Activated CD4-positive, alpha-beta T cell treated with anti-CD3 and anti-CD28 coated beads, Interleukin-2, Interleukin-4, amounts not matched to agents 100 ng/mL and 50 ng/mL, durations not matched to agents 16 hours and 8 hours (primary cell): ENCODE data around the gene GEMIN4.
A peak's percentile ranks its signal among the peaks of the same experiment; 100 is the strongest.
"Not testable (repeated sequence)": the region's sequence is repeated elsewhere in the genome, so short reads cannot be mapped to it uniquely, and the experiment has no call there.

Experiments
- DNase-seq: peaks from one replicate; pipeline ENCODE4 v3.0.0-alpha.2; 2020; ENCODE audit warnings: low spot score

Gene GEMIN4

DNA sequence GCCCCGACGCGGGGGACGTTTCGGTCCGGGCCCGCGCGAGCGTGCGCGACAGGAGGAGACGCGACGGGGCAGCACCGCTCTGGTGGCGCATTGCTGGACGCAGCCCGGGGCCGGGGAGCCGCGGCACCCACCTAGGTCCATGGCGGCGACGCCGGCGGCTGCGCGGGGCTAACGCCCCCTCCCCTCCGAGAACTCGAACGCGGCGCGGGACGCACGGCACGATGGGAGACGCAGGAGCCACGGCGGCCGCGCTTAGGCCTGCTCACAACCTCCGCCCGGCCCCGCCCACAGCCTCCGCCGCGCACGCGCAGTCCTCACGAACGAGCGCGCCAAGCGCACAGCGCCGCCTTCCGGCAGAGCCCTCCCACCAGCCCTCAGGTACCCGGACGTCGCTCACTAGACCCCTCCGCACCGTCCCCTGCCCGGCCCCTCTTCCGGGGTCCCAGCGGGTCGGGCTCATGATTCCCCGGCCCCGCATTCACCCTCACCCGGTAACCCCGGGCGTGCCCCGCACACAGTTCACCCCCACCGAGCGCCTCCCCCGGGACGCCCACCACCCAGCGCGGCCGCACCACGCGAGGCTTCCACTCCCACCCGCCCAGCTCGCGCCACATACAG, at the start of gene GEMIN4:
GEMIN4 (minus strand) TSS at position 263 of the 618 bp plus-strand sequence; CDS start at position 141, 122 bp downstream.
- DNase-seq, result peak; percentile 97

DNA sequence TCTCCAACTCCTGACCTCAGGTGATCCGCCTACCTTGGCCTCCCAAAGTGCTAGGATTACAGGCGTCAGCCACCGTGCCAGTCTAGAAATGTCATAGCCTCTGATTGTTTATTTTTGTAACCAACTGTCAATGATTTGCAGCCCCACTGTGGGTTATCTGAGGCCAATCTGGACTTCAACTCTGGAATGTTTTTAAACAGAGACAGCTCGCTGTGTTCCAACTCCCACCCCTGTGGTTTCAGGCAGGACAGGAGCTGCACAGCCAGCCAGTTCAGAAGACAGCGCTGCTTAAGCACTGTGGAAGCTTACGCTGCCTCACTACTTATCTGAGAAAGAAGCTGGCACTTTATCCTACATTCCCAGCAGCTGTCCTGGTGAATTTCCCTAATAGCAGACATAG, 49.6 kb upstream of the GEMIN4 start:
- no peak for DNase-seq

DNA sequence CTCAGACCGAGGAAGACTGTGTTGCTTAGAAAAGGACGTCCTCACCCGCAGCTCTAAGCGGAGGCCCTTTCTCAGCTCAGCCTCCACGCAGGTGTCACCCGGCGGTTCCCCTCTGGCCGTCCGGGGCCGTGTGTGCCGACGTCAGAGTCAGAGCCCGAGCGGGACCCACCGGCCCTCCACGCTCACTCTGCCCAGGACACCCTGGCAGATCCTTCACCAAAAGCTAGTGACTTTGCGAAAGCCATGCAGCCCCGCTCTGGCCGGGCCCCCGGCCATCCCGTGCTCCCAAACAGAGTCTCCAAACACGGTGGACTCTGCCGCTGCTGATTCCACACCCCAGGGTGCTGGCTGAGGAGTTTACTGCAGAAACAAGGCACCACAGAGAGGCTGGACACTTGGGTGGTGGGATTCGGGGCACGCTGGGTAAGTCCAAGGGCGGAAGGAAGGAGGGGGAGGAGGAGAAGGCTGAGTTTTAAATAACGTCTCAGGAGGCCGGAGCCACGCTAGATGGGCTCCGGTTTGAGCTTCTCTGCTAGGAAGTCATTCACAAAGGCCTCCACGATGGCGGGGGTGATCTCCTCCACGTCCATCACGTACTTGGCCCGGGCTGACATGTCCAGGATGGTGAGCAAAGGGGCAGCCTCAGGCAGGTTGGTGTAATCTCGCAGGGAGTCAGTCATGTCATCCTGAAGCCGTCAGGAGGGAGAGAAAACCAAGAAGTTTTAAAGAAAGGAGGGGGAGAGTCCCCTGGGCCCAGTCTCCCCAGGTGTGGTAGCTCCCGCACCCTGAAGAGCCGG, 48.6 kb upstream of the GEMIN4 start:
- DNase-seq, result no peak

DNA sequence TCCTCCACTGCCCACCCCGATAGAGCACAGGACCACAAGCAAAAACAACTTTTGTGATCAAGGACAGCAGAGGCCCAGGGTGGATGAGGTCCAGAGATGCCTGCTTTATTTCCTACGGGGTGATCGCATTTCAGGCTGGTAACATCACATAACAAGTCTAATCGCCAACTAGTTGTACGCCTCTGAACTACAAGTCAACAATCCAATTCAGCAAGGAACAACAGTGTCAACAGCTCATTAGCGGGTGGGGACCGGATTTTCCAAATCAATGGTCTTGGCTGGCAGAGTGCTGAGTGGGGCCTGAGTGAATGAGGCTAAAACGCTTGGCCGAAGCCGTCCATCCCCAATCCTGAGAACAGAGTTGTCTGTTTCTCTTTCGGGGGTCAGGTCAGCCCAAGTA, 47.2 kb upstream of the GEMIN4 start:
- no peak for DNase-seq

DNA sequence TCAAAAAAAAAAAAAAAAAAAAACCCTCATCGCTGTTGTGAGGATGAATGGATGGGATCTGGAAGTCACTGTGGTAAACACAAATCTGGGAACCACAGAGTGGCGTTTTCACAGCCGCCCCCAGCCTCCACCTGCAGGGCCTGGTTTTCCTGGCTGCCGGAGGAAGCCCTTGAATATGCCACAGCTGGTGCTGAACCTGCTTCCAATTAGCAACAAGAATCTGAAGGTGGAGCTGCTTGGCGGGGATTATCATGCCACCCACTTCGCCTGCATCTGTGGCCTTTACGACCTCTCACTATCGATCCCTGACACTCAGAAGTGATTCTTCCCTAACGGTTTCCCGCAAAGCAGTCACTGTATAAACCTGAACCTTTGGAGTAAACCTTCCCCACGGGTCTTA, 46.2 kb upstream of the GEMIN4 start:
- no peak for DNase-seq

DNA sequence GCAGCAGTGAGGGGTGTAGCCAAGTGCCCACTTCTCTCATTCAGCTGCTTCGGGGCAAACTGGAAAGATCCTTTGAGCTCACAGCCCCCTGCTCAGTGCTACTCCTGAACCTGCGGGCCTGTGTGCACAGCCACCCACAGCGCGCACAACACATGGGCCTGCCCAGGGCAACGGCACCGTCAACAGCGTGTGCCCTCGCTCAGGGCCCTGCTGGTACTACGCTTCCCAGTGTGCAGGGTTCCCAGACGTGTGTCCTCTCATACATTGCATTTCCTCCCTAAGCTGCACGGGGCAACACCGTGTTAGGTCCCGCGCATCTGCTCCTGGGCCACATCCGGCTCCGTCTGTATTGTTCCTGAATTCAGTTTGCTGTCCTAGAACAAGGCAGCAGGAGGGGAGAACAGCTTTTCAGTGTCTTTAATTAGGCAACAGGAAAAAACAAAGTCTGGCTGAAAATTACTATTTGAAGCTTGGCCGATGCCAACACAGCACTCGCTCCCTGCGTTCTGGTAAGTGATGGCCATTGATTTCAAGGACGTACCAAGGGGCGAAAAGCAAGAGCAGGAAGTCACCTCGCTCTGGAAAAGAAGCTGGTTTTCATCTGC, 45.3 kb upstream of the GEMIN4 start:
- no peak for DNase-seq

DNA sequence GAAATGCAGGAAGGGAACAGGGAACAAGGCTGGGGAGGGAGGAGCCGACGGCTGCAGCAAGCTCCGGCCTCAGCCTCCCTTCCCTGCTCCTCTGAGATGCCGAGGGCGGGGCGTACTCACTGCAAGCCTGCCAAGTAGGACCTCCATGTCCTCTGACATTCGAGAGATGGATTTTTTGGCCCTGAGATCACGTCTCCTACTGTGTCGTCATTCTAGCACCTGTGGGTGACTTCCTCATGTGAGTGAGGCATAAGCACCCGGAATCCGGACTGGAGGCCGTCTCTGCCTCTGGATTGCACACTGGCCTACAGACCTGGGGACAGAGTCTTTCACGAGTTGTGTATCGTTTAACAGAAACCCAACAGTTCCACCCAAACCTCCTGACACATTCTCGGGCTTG, 44.5 kb upstream of the GEMIN4 start:
- DNase-seq, result no peak

DNA sequence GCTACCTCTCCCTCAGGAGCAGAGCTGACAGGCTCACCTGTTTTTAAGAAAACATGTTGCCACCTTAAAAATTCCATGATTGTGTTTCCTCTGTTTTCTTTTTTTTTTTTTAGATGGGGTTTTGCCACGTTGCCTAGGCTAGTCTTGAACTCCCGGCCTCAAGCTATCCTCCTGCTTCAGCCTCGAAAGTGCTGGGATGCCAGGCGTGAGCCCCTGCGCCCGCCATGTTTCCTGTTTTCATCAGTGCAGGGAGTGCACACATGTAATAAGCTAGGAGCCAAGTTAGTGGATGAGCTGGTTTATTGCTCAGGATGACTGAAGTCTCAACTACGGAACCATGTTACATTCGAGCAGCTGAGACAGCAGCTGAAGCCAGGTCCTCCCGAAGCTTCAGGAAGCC, 43.7 kb upstream of the GEMIN4 start:
- DNase-seq, result no peak

DNA sequence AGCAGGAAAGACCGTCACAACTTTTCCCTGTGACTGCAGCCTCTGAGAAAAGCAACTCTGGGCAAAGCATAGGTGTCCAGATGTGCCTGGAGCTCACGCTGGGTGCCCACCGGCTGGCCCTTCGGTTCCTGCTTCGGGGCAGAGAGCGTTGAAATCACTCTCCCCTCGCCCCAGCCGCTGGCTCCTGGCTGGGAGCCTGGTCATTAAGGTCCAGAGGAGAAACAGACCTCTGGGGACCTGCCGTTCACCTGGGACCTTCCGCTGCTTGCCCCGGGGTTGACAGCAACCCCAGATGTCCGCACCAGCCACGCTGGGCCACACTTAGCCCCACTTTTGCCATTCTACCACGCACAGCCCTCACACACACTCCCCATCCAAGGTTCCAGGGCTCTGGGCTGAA, 43.2 kb upstream of the GEMIN4 start:
- DNase-seq, result no peak

DNA sequence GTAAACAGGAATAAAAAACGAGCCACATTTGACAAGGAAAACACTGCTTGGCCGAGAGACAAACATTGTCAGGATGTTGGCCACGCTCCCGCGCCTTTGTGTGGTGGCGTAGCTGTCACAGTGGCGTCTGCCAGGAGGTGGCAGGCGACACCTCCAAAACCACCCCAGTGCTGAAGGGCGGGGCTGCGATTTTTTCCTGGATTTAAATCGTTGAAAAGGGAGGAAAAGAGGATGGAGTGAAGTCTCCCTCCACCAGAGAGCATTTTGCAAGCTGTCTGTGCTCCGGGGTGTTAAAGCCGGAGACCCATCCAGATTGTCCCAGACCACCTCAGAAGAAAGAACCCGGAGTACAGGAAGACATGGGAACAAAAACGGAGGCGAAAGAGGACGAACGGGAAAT, 42.8 kb upstream of the GEMIN4 start:
- DNase-seq, result peak; percentile 38

DNA sequence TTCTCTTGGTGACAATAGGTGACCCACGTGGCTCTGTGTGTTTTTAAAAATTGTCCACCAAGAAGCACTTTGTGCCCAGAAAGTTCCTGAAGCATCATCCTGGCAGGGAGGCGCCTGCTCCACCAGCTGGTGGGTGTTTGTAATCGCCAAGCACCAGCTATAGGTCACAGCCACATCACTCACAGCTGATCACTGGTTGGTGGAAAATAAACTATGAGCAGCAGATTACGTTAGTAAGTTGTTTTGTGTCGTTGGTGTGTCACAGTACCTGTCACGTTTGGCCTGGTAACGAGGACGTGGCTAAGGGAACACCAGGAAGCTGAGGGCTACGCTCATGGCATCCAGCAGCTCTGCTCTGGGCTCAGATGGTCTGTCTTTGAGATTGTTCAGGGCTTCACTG, 40.2 kb upstream of the GEMIN4 start:
- no peak for DNase-seq

DNA sequence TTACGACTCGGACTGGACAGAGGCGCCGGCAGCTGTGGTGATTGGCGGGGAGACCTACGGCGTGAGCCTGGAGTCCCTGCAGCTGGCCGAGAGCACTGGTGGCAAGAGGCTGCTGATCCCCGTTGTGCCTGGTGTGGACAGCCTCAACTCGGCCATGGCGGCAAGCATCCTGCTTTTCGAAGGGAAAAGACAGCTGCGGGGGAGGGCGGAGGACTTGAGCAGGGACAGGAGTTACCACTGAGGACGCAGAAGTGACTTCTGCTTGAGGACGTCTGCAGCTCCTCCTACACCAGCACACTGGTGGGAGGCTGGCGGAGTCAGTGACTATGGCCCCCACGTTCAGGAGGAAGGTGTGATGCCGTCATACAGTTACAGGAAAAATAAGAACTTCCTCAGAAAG, 39.8 kb upstream of the GEMIN4 start:
- DNase-seq, result no peak

DNA sequence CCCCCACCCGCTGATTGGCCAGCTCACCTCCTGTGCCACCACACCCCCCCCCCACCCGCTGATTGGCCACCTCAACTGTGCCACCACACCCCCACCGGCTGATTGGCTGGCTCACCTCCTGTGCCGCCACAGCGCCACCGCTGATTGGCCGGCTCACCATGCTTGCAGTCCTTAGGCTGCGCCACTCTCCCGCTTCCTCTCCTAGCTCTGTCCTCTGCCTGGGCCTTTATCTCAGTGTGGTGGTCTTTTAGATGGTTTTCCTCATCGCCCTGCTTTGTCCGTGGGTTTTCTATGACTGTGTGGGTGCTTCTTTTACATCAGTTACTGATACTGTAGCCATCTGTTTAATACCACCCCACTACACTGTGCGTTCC, 38.8 kb upstream of the GEMIN4 start:
- DNase-seq, result not testable (repeated sequence)

DNA sequence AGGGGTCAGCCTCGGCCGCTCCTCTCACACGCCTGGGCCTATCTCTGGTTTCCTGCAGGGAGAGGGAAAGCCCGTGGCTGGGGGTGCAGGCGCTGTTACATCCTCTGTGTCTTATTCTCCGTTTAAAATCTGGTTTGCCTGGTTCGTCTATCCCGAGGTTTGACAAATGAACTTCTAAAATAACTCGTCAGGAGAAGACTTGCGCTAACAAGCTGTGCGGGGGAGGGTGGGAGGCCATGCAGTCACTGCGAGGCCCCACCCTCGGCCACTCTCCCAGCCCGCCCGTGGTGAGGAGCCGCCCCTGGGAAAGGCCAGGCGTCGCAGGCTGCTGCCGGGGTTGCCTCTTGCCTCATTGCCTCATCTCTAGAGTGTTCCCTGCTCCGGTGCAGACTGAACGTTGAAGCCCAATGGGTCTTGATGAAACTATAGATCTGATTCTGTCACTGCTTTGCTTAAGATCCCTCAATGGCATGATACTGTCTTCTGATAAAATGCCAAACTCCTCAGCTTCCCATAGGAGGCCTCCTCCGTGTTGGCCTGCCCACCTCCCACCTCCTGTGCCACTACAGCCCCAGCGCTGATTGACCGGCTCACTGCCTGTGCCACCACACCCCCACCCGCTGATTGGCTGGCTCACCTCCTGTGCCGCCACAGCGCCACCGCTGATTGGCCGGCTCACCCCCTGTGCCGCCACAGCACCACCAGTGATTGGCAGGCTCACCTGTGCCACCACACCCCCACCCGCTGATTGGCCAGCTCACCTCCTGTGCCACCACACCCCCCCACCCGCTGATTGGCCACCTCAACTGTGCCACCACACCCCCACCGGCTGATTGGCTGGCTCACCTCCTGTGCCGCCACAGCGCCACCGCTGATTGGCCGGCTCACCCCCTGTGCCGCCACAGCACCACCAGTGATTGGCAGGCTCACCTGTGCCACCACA, 38.1 kb upstream of the GEMIN4 start:
- not testable (repeated sequence) for DNase-seq

DNA sequence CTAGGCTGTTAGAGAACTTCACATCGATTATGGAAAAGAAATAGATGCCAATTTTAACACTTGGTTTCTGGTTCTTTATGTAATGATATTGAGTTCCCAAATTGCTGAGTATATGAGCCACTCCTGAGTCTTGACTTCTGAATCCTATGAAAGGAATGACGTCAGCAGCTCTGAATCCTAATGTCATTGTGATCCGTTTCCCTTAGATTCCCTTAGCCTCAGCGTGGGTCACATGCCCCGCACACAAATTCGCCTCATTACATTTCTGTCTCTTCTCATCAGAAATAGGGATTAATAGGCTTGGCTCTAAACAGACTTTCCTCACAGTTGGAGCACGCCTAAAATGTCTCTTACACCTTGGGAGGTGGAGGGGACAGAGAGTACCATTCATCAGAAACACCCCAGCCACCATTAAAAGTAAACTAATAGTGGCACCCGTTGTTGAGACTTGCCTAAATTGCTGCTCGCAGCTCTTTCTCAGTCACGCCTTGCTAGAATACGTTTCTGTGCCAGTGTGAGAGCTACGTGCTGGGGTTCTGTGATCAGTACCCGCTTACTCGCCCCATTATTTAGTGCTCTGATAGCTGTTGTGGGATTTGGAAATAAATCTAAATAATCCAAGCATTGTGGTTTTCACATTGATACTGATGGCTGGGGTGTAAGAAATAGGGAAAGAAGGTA, 37.2 kb upstream of the GEMIN4 start:
- DNase-seq, result no peak

DNA sequence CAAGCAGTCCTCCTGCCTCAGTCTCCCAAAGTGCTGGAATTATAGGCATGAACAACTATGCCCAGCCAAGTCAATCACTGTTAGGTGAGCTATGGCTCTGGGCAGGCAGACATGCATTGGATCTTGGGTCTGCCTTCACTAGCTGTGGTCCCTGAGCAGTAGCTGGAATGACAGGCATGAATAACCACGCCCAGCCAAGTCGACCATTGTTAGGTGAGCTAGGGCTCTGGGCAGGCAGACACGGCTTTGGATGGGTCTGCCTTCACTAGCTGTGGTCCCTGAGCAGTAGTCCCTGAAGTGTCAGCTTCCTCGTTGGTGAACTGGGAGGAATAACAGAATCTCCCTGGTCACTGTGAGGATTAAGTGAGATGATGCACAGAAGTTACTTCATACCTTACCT, 36.5 kb upstream of the GEMIN4 start:
- no peak for DNase-seq

DNA sequence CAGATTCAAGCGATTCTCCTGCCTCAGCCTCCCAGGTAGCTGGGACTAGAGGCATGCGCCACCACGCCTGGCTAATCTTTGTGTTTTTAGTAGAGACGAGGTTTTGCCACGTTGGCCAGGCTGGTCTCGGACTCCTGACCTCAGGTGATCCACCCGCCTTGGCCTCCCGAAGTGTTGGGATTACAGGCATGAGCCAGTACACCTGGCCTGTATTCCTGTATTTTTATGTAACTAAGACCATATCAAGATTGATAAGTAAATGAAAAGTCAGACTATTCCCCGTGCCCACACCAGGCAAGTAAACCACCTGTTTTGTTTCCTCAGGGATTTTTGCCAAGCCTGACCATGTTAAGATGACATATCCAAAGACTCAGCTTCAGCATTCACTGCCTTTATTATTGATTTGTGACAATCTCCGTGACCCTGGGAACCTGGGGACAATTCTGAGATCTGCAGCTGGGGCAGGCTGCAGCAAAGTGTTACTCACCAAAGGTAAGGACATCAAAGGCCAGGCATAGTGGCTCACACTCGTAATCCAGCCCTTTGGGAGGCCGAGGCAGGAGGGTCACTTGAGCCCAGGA, 35.7 kb upstream of the GEMIN4 start:
- no peak for DNase-seq

DNA sequence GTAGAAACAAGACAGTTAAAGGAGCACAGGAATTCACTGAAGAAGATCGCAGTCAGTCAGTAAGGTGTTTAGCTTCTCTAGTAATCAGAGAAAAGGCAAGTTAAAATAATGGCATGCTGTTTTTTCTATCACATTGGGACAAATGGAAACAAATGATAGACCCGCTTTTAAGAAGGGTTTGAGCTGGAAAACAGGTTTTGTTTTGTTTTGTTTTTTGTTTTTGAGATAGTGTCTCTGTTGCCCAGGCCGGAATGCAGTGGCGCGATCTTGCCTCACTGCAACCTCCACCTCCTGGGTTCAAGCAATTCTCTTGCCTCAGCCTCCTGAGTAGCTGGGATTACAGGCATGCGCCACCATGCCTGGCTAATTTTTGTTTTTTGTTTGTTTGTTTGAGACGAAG, 33.8 kb upstream of the GEMIN4 start:
- DNase-seq, result not testable (repeated sequence)

DNA sequence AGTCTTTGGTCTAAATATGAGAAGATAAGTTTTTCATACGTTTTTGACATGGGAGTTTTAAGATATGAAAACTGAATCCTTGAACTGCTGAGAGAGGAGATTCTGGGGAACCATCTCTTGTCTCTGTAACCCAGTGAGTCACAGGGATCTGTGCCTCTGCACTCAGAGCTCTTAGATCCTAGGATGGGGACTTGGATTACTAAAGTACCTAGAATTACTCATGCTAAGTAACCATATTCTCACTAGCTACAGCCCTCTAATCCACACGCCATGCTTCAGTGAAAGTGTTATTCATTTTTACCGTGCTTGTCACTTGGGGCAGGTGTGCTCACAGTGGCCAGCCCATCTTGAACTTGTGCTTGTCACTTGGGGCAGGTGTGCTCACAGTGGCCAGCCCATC, 32.1 kb upstream of the GEMIN4 start:
- DNase-seq, result no peak

DNA sequence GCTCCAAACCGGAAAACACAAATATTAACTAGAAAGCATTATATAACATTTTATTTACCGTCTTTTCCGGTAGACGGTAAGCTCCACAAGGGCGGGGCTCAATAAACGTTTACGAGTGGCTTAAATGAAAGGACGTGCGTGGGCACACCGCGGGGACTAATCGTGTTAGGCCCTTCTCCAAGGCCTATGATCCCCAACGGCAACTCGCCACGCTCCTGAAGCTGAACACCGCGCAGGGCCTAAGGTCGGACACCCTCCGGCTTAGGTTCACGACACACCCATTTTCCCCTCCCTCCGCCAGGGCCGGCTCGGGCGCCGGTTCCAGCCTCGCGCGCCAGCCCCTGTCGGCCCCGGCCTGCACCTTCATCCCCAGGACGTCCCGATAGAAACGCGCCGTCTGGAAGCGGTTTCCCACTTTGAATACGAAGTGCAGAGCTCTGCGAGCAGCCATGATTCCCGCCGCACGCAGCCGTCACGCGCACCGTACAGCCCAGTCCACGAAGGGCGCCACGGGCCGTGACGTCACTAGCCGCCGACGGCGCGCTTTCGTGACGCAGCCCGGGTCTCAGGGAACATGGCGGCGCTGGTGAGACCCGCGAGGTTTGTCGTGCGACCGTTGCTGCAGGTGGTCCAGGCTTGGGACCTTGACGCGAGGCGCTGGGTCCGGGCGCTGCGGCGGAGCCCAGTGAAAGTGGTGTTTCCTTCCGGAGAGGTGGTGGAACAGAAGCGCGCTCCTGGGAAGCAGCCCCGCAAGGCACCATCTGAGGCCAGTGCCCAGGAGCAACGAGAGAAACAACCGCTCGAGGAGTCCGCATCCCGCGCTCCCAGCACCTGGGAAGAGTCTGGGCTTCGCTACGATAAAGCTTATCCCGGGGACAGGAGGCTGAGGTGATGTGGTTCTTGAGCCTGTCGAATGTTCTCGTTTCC, 30.0 kb upstream of the GEMIN4 start, which contains the start of the genes GLOD4 and MRM3:
GLOD4 (minus strand) TSS at position 476 of the 927 bp plus-strand sequence; CDS start at position 451, 25 bp downstream.
MRM3 (plus strand) TSS at position 549 of the 927 bp plus-strand sequence; CDS start at position 575, 26 bp downstream.
- peak; percentile 93 for DNase-seq
